Neural progenitor cell (in vitro differentiated cells): ENCODE data around the gene RGS10.

Experiments
- CTCF ChIP-seq: fragments of 200-600 bp; sonication (generic); IDR thresholded peaks from 2 replicates; pipeline ENCODE4 v1.5.1; 2017; ENCODE audit warnings: antibody characterized with exemption, mild to moderate bottlenecking
- EZH2 ChIP-seq: fragments of 200-600 bp; sonication (generic); IDR thresholded peaks from 2 replicates; pipeline ENCODE4 v1.6.1; 2017; ENCODE audit warnings: antibody characterized with exemption, mild to moderate bottlenecking, moderate library complexity

GRCh38 chr10:119511828-119512515, 30.5 kb downstream of the RGS10 start:
- TF ChIP-seq CTCF (no peak), EZH2 (no peak)
